Stimulated activated CD4-positive, alpha-beta T cell treated with anti-CD3 and anti-CD28 coated beads, Interleukin-4, amount 100 ng/mL, for 4 hours (primary cell): ENCODE data around the gene TMEM266.

Experiments
- DNase-seq, 2 experiments: peaks; one replicate each; pipeline ENCODE4 v3.0.0-alpha.2; 2020

TMEM266 gene

GRCh38 chr15:76163457-76164295 lies 103.9 kb downstream of the TMEM266 start:
- DNase-seq, result no peak

GRCh38 chr15:76164602-76165001 lies 104.8 kb downstream of the TMEM266 start:
- DNase-seq, result no peak

DNA sequence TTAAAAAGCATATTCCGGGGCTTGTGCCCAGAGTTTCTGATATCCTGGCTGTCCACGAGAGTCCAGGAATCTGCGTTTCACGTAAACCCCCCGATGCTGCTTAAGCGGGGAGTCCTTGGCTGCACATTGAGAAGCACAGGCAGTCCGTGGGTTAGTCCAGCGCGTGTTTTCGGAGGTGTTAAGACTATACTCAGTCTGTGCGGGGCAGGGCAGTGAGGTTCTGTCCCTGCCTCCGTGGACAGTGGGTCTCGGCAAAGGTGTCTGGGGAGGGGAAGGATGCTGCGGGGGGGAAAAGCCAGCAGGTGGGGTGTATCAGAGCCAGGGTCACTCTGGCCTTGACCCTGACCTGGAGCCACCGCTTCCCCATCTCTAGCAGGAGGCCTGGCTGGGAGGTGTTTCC lies 106.2 kb downstream of the TMEM266 start:
- DNase-seq, result no peak

- DNase-seq, result no peak
These were observed 108.6 kb downstream of the TMEM266 start for GRCh38 chr15:76168237-76168984.

DNA sequence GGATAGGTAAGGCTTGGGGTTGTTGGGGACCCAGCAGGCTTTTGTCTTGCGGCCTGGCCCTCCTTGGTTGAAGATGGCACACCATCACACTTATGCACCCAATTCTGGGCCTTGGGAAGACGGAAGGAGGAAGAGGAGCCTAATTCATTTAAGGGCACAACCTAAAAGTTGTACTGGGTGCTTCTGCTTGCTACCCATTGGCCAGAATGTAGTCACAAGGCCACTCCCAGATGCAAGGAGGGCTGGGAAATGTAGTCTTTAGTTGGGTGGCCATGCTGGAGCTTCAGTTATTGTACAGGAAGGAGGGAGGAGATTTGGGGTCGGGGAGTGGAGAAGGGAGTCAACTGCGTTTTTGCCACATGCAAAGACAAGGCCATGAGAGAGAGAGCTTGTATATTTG lies 109.2 kb downstream of the TMEM266 start:
- DNase-seq, result no peak

GRCh38 chr15:76169911-76170800 lies 110.4 kb downstream of the TMEM266 start:
- no peak for DNase-seq

GRCh38 chr15:76172782-76173181 lies 113.0 kb downstream of the TMEM266 start:
- no peak for DNase-seq

DNA sequence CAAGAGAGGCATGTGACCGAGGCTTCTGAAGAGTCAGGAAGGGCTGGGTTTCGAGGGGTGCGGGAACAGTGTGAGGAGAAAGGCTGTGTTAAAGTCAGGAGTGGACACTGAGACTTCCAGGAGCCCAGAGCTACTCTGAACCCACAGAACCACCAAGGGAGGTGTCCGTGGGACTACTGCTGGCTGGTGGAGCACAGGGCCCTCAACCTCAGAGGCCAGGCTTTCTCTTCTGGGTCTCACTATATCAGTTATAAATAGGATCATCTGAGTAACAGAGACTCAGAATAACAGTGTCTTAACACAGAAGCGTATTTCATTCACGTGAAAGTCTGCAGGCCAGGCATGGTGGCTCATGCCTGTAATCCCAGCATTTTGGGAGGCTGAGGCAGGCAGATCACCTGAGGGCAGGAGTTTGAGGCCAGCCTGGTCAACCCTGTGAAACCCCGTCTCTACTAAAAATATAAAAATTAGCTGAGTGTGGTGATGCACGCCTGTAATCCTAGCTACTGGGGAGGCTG lies 113.6 kb downstream of the TMEM266 start:
- no peak for DNase-seq

- no peak for DNase-seq
These were observed 114.9 kb downstream of the TMEM266 start for GRCh38 chr15:76174654-76175053.

DNA sequence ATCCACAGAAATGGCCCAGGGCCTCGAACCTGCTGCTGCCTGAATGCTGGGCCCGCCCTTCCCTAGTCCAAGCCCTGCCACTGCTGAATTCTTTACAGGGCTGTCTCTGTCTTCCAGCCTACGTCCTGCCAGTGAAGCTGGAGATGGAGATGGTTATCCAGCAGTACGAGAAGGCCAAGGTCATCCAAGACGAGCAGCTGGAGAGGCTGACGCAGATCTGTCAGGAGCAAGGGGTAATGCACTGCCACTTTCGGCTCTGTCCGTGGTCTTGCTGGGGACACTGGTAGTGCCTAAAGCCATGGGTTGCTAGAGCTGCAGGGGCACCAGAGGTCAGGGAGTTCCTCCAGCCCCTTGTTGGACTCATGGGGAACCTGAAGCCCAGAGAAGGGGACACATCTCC lies 115.7 kb downstream of the TMEM266 start:
- DNase-seq, result no peak

DNA sequence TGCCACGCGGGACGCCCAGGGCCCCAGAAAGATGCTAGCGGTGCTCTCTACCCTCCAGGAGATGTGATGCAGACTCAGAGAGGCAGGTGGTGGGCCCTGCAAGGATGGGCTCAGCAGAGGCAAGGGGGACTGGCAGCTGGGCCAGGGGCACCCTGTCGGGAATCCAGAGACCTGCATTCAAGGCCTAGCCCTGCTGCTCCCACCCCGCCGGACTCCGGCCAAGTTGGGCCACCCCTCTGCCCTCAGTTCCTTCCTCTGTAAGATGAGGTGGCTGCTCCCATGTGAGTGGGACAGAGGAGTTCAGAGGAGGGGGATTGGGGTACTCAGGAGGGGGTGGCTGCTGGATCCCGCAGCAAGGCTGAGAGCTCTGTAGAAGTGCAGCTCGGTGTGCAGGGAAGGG lies 116.3 kb downstream of the TMEM266 start:
- no peak for DNase-seq

DNA sequence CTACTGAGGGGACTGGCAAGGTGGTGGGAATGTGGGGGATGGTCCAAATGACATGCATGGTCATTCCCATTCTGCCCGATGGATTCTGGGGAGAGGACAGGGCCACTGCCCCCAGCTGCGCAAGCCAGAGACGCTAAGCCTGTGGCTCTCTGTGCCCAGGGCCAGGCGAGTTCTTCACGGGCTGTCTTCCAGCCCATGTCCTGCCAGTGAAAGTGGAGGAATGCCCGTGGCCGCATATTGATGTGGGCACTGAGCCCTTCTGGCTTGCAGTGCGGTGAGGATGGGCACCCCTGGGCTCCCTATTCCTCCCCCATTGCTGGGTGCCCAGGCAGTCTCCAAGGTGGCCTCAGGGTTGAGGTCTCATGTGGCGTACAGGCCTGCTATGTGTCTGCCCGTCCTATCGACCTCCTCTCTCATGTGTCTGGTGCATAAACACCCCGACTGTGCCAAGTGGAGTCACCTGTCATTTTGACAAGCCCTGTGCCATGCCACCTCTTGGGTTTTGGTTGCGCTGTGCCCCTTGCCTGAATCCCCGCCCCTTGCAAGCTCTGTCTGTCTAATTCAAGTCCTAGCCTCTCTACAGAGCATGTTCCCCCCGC lies 116.8 kb downstream of the TMEM266 start:
- DNase-seq, result no peak

- no peak for DNase-seq
These were observed 117.8 kb downstream of the TMEM266 start for GRCh38 chr15:76177491-76178040.

DNA sequence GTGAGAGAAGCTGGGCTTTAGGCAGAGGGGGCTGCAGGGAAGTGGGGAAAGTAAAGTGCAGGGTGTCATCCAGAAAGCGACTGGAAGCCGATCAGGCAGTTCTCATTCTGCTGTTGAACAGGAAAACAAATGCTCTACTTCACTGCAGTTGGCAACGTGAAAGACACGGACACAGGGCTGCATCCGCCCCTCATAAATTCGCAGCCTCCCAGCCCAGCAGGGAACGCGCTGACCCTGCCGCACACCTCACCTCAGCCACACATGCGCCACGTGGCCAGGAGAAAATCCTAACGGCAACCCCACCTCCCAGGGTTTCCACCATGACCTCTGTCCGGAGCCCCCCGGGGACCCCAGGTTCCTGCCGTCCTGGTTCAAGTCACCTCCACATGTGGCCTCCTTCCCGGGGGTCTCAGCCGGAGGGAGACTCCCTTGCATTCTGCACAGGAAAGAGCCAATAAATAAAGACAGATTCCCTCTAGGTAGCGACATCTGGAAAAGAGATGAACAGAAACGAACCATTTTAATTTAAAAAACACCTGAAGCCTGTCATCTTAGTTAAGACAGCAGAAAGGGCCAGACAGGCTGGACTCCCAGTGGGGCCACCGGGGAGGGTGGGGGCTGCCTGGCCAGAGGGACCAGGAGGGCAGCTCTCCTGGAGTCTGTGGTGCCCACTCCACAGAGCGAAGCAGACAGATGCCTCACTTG lies 118.7 kb downstream of the TMEM266 start:
- no peak for DNase-seq

GRCh38 chr15:76179023-76179422 lies 119.2 kb downstream of the TMEM266 start:
- no peak for DNase-seq

DNA sequence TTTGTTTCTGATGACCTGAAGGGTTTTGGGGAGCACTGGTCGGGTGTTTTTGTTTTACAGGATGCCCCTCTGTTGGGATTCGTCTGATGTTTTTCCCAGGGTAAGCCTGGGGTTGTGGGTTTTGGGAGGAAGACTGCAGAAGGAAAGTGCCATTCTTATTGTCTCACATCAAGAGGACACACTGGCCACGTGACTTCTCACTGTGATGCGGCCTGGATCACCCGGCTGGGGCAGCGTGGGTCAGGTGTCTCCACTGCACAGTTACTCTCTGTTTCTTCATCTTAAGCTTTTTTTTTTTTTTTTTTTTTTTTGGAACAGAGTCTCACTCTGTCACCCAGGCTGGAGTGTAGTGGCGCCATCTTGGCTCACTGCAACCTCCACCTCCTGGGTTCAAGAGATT lies 120.5 kb downstream of the TMEM266 start:
- no peak for DNase-seq

- DNase-seq, result peak; percentile 6 to 24
These were observed 121.9 kb downstream of the TMEM266 start for GRCh38 chr15:76181705-76182107.

GRCh38 chr15:76183930-76184649 lies 124.3 kb downstream of the TMEM266 start:
- DNase-seq, result no peak

- DNase-seq, result no peak
These were observed 124.9 kb downstream of the TMEM266 start for GRCh38 chr15:76184650-76185035.

GRCh38 chr15:76185716-76186115 lies 125.9 kb downstream of the TMEM266 start:
- DNase-seq, result no peak

GRCh38 chr15:76187163-76187562 lies 127.4 kb downstream of the TMEM266 start:
- no peak for DNase-seq
